Transverse colon (tissue), 3 donors: ENCODE results near the gene HIGD2A.

Source experiments
- CTCF ChIP-seq, 5 experiments: fragments of 200-600 bp in 3 of 5; fragments of 450-650 bp in 2 of 5; sonication (generic) in 3 of 5; IDR thresholded peaks; 1 replicate in 2 of 5; 2 replicates in 3 of 5; pipeline ENCODE4 v1.5.1; 2016 to 2017; ENCODE audit warnings: antibody characterized with exemption in 5 of 5, inconsistent platforms in 3 of 5, mild to moderate bottlenecking in 2 of 5, moderate library complexity in 1 of 5
- POLR2A ChIP-seq: fragments of 450-650 bp; IDR thresholded peaks from one replicate; pipeline ENCODE4 v1.6.1; 2016; ENCODE audit warnings: antibody characterized with exemption, mild to moderate bottlenecking, moderate library complexity

DNA sequence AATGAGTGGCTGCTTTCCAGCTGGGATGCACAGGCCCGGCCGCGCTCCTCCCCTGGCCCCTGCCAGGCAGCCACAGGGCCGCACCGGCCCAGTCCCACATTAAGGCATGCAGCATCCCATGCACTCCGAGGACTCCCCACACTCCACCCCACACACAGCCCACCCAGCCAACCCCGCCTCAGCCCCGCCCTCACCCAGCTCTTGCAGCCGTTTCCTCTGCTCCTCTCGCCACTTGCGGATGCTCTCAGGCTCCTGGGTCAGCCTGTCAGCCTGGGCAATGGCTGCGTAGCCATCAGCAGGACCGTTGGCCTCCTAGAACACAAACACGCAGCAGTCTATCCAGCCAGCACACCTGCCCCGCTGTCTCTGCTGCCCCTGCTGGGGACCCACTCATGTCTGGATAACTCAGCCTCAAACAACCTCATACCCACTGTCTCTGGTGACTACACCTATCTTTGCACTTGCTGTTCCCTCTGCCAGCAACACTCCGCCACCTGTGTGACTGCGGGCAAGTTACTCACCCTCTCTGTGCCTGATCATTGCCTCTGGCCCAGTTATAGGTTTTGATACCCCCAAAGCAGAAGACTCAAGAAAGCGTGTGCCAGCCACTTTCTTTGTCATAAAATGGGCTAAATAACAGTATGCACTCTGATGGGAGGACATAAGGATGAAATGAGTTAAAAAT lies 9.3 kb downstream of the HIGD2A start:
- TF ChIP-seq CTCF (IDR thresholded peaks at IDR 0.05) = no peak
- no peak for TF ChIP-seq POLR2A
